NCI-H2227 (cell line): Measurements from ENCODE around the gene KAZALD1.

Experiments used
- DNase-seq: peaks from one replicate; lab custom pipeline; 2025; ENCODE audit not compliant: unreplicated experiment; lab: John Stamatoyannopoulos, UW

The KAZALD1 gene

DNA sequence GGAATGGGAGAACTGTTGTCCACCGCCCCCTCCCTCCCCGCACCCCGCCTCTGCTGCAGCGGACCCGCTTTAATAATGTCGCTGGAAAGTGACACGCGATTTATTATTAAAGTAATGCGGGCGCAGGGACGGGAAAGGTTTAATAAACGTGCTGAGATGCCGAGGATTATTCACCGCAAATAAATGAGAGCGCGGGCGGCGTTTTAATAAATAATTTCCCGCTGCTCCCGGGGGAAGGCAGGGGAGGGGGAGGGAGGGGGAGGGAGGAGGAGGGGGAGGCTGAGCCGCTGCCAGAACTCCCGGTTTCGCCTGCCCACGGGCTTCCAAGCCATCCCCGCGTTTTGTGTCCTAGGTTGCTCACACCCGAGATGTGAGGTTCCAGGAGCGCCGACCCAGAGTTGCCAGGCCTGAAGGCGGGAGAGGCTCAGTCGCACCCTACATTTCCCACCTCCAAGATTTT, 5.1 kb downstream of the KAZALD1 start:
- peak; percentile 49 for DNase-seq

DNA sequence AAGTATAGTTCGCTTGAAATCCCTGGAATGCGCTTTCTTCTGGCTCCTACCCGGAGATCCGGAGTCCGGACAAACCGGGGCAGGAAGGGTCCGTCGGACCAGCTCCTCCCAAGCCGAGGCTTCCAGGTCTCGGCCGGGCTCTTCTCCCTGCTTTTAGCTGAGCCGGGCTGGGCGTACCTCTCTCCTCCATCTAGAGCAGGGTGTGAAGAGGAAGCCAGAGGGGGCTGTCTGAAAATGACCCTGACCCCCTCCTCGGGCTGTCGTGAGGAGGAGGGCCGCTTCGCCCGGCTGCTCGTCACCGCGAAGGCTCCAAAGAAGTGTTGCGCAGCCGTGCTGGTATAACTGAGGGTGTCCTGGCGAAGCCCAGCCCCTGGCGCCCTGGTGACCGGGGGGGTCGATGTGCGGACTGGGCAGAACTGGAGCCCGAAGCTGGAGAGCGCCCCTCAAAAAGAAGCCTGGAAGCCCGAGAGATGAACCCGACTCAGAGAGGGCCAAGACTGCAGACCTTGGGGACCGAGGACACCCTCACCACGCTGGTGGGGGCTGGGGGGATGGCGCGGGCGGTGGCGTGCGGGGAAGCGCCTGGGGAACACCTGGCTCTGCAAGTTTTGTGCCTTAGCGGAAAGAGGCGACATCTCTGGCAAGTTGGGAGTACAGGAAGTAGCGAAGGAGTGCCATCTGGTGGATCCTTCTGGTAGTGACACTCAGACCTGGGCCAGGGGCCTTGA, 5.7 kb downstream of the KAZALD1 start:
- peak; percentile 79 for DNase-seq

DNA sequence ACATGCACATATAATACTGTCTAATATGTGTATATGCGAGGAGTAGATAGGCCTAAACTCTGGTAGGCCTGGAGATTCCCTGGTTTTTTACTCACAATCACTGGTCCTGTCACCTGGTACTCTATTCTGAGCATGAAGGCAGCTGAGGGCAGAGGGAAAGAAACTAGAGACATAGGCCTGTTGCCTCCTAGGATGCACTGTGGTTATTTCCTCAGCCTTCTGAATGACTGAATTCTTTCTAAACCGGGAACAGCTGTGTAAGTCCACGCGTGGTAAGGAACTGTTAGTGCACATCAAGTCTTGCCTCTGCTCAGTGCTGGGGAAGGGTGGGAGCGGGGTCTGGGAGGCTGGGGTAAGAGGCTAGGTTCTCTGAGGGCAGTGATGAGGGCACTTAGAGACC, 7.7 kb downstream of the KAZALD1 start:
- no peak for DNase-seq

DNA sequence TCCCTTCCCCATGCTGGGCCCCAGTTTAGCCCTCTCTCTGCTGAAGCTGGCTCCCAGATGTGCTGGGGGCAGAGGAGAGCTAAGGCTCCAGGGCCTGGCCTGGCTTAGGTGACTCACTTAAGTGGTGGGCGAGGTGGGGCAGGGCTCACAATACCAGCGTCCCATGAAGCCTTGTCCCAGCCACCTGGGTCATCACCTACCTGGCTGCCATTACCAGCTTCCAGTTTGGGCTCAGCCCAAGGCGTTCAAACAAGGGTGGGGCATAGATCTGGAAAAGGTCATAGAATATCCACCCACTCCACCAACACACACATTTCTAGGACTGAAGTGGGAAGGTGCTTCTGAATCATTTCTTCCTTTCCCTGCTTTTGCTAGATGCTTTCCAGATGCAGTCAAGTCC, 8.3 kb downstream of the KAZALD1 start:
- DNase-seq = no peak

DNA sequence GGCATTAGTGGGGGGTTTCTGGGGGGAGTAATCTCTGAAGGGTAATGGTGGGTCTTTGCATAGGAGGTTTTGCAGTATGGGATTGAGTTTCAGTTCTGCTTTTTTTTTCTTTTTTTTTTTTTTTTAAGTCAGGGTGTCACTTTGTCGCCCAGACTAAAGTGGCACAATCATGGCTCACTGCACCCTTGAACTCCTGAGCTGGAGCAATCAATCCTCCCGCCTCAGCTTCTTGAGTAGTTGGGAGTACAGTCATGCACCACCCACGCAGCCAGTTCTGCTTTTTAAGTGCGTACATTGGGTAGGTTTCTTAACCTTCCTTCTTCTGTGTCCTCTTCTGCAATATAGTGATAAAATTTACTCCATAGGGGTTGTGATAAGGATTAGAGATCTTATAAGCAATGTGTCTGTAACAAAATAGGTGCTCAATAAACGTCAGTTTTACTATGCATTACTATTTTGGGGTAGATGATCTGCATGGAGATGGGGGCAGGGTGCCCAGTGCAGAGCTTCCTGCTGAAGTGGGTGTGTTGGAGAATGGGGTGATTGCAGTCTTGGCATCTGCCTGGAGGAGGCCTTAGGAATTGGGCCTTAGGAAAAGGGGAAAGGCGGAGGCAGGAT, 9.6 kb downstream of the KAZALD1 start:
- no peak for DNase-seq

DNA sequence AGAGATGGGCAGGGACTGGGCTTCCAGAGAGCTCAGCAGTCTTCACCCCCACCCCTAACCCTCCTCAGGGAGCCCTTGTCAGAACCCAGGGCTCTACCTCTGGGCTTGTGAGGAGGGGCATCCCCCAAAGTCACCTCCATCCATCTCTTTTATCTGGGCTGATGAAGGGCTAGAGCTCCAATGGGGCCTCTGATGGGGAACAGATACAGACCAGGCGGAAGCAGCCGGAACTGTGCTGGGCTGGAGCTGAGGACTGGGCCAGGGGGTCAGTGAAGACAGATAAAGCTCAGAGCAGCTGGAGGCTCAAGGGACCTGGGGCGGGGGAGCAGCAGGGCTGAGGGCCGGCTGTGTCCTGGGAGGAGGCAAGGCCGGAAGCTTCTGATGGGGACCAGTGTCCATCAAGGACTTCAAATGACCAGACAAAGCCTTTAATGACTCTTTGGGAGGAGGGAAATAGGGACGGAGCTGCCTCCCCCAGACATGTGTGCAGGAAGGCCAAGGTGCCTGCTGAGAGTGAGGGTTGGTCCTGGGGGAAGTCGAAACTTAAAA, 10.2 kb downstream of the KAZALD1 start:
- DNase-seq = no peak

DNA sequence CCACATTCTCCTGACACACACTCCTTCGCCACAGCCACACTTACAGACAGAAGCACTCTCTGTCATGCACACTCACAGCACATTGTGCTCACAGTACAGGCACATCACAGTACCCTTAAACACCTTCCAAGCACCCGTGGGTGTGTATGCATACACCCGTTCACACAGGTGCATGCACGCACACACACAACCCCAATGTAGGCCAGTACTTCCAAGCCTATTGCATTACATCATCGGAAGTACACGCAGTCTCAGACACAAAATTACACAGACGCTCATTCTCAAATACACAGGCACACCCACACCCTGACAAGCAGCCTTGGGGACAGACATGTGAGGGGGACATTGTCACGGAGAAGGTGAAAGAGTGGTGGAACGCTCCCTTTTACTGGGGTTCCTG, 11.1 kb downstream of the KAZALD1 start:
- DNase-seq = no peak

DNA sequence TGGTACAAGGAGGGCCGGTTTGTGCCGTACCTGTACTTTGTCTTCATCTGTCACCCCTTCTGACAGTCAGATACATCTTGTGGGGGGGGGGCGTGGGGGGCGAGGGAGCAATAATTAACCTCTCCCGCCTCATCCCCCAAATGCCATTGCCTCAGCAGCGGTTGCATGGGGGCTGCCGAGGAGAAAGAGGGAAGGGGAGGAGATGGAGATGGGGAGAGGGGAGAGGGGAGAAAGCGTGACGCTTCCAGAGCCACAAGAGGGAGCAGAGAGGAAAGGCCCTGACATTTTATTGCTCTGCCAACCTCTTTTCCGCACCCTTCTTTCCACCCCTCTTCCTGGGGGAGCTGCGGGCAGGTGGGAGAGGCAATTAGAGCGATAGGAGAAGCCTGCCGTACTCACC, 11.8 kb downstream of the KAZALD1 start:
- DNase-seq = no peak

DNA sequence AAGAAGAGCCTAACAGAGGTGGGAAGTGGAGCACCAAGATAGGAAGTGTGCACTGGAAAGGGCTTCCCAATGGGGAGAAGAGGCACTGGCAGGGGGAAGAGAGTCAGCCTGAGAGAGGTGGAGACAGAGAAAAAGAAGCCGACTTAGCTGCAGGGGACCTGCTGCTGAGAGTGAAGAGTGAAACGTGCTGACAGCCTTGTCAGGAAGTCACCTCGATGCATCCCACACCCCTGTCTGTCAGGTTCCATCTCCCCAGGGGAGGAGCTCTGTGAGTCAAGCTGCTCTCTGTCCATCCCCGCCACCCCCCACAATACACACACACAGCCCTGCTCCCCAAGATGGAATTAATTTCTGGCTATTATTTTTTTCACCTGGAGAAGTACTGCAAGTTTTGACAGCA, 14.0 kb downstream of the KAZALD1 start:
- peak; percentile 8 for DNase-seq

DNA sequence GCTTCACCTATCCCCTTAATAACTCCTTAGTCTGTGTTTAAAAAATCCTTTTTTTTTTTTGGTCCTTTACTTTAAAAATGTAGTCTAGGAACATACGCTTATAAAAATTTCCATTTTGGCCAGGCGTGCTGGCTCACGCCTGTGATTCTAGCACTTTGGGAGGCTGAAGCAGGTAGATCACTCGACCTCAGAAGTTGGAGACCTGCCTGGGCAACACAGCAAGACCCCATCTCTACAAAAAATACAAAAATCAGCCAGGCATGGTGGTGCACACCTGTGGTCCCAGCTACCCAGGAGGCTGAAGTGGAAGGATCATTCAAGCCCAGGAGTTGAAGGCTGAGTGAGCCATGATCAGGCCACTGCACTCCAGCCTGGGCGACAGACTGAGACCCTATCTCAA, 14.8 kb downstream of the KAZALD1 start:
- no peak for DNase-seq

DNA sequence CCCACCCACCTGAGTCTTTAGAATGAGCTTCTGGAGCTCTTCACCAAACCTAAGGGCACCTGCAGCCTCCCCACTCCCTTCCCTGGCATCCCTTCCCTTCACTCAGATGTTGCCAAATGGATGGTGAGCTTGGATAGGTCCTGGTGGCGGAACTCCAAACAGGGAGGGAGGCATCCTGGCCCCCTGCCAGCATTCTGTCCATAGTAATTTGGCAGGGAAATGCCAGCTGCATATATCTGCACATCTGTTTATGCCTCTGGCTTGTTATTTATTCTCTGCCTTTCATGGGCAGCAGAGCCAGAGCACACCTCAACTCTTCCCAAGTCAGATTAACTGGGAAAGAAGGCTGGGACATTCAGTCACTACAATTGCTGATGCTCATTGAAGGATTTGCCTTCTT, 18.1 kb downstream of the KAZALD1 start:
- DNase-seq = peak; percentile 22

DNA sequence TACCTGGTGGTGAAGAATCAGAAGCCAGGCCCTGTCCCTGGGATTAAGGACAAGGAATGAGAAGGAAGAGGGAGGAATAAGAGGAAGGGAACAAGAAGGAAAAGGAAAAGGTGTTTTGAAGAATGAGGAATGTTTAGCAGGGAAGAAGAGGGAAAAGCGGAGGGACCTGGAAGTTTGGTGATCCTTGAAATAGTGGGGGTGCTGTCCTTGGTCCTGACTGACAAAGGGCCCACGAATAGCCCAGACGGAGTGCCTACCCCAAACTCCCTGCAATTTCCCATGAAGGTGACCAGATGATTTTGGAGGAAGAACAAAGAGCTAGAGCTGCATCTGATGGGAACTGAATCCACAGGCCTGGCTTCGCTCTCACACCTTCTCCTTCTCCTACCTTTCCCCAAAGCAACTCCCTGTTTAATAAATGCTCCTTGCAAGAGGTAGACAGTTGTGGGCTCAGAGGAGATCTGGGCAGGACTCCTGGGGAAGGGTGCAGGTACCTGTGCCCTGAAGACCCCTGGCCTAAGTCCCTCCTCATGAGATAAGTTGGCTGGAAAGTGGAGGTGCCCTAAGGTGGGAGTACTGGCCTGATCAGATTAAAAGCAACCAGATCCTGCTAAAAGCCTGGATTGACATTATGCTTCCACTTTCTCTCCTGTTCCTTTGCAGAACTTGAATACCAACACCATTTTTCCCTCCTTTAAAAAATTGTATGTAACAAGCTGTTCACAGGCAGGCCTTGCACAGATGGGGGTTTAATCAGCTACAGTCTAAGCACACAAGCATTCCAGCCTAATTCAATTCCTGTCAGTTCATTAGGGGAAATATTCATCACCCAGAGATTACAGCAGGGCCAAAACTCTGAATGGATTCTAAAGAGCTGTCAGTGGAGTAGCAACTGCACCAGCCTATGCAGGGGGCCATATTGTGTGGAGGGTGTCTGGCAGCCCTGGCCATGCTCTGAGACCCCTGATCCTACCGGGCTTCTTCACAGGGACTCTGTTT, 19.4 kb downstream of the KAZALD1 start:
- no peak for DNase-seq

DNA sequence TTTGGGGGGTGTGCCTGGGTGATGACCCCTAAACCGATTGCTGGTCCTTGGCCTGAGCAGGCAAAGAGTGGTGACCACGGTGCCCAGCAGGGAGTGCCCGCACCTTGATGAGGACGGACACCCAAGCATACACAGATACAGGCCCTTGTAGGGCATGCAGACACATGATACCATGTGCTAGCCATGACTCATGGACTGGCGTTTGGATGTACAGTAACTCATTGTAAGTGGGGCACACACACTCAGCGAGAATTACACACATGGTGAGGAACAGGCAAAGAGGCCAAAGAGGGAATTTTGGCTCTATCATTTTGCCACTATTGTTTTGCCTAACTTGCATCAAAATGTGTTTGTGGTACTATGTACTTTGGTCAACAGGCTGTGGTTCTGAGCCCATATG, 24.1 kb downstream of the KAZALD1 start:
- no peak for DNase-seq

DNA sequence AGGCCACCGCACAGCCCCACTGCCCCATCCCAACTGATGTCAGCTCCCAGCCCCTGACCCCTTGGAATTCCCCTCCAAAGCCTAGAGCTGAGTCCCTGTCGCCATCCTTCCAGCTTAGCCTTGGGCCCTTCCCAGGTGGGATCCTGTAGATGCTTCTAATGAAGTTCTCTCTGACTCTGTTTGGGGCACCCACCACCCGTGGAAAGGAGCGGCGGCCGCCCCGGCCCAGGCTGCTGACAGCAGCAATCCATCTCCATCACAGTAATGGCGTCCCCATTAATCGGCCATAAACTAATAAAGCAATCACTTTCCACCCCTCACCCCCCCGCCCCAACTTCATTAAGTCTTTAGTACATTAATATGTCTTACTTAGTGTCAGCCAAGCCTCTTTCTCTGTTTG, 25.6 kb downstream of the KAZALD1 start:
- no peak for DNase-seq

DNA sequence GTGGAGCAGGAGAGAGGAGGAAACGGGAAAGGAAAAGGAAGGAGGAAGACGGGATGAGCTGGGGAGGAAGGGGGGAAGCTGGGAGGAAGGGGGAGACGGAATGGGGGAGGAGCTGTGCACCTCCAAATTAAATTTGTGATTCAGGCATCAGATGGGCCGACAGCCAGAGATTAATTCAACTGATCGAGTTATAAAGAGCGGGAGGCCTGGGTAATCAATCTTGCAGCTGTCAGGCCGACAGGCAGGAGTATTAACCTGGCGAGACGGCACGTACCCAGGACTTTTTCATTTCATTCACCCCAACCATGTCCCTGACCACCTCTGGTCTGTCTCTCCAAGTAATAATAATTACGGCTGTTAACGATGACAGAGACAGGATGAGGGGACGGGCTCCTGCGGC, 26.2 kb downstream of the KAZALD1 start:
- DNase-seq = no peak

DNA sequence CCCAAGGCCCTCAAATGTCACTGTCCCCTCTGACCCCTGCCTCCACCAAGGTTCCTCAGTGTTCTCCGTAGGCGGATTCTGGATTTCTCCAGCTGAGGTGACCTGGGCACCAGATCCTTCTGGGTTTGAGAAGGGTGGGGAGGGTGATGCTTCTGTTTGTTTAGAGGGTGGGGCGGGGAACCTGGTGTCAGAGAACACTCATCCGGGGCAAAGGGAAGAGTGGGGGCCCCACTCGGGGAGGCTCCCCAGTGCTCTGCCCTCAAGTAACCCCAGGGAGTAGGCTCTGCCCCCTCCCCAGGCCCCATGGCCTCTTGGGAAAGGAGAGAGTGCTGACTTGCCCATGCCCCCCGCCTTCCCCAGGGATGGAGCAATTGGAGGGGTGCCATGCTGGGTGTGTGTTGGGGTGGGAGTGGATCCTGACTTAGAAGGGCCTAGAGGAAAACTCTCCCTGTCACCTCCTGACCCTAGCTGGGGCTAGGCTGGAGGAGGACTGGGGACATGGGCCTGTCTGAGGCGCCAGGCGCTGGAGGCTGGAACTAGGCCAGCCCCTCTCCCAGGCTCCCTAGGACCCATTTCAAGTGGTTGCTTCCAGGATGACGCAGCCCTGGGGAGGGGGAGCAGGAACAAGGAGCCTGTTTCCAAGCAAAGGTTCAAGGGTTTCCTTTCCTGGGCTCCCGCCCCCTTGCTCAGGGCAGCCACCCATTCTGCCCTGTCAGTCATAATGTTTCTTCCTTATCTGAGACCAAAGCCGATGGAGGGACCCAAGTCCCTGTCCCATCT, 27.9 kb downstream of the KAZALD1 start:
- DNase-seq = no peak

DNA sequence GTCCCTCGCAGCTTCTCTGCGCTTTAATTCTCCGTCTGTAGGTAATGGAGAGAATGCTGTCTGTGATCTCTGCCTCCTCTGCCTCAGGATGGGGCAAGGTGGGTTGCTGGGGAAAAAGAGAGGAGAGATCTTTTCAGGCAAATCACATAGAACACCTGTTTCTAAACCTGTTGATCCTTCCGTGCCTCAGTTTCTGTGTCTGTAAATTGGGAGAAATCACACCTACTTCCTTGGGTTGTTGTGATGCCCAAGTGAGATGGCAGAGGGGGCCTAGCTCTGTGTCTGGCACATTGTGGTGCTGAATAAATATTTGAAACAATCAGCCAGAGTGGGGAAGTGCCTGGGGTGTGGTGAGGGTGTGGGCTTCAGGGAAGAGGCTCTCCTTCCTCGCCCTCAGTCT, 28.8 kb downstream of the KAZALD1 start:
- DNase-seq = no peak

DNA sequence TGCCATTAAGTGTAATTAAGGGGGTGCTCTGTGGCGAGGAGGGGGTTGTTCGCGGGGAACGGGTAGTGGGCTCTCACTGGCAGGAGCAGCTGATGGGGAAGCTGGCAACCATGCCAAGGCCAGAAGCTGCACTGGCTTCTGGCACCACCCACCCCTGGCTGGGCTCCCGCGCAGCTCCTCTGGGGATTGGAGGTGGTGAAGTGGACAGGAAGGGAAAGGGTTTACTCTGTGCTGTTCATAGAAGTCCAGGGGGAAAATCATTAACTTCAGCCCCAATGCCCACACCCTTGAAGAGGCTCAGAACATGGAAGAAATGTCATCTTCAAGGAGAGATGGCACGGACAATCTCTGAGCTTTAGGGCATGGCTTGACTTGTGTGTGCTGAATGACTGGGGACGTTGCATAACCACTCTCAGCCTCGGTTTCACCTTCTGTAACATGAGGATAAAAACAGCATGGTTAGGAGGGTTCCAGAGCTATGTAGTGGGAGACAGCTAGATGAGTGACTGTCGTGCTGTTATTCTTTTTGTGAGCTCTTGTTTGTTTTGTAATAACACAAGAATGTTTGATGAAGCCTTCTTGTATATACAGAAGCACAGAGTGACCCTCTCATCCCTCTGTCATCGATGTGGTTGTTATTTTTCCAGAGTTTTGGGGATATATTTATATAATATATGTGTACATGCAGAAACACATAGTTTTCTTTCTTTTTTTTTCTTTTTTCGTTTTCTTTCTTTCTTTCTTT, 29.9 kb downstream of the KAZALD1 start:
- no peak for DNase-seq

DNA sequence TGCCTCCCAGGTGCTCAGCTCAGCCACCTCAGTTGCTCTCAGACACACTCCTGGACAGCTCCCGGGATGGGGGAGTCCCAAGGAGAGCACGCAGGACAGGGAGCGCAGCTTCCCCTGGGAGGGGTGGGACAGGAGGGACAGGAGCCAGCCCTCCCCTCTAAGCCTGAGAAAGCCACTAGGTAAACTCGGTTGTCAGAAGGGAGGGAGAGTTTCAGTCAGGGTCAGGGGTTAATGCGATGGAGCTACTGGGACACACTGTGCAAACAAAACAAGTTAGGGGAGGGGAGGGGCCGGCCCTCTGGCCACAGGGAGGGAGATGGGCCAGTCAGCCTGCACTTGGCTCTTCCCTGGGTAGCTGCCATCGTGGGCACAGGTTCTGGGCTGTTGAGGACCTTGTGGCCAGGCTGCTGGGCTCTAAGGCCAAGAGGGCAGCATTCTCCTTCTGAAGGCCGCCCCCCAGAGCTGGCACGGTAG, 31.1 kb downstream of the KAZALD1 start:
- no peak for DNase-seq
